Measurements from ENCODE around the gene MEF2C.

Gene MEF2C

GRCh38 chr5:88888848-88889188, 5.8 kb upstream of the MEF2C start:
- DNase-seq (ENCODE audit: low read depth in 2 of 2), result no peak

DNA sequence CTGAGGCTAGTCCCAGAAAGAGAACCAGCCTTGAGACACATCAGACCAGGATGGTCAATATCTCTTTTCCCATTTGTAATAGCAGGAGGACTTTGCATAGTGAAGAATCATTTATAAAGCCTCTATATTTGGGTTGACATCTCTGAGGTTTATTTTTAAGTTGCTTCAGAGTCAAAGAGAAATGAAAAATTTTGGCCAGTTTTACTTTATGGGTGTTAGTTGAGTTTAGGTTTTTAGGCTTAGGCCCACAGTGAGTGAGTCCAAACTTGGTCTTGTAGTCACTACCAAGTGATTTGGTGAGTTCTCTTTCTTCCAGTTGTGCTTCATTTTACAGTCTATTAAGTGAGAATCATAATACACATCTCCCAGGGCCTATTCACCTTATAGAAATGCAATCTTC, 5.3 kb upstream of the MEF2C start:
- DNase-seq (ENCODE audit: low read depth in 2 of 2), result no peak

DNA sequence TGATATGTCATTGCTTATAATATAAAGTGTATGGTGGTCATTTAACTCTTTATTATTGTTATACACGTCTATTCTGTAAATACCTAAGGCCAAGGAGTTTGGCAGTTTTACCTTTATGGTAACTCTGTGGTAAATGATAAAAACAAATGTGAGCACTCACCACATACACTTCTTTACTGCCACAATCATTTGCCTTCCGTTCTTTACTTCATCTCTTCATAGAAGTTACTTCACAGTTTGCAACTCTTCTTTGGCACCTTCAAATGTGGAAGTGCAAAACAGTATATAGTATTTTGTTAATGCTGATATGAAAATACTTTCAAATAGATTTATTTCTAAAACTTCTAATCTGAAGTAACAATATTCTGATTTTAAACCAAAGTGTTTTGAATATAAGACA, 4.4 kb upstream of the MEF2C start:
- no peak for DNase-seq (ENCODE audit: low read depth in 2 of 2)

- no peak for DNase-seq (ENCODE audit: low read depth in 2 of 2)
These were observed 3.9 kb upstream of the MEF2C start for GRCh38 chr5:88886746-88887341.

- DNase-seq (ENCODE audit: low read depth in 2 of 2), result no peak
These were observed 3.3 kb upstream of the MEF2C start for GRCh38 chr5:88886252-88886651.

DNA sequence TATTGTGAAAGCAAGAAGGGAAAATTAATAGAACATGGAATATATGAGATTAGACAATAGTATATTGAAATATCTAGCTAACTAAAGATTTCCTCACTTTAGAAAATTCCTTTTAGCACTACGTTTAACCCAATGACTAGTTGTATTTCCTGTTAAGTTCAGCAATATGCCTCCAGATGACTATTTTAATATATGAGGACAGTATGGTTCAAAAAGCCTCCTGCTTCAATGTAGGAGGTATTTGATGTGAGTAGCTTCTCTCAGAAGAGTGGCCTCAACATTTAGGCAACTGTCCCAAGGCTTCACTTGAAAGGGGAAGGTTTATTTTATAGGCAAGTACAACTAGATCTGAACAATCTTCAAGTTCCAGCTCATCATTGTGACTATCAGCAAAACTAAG, 2.0 kb upstream of the MEF2C start:
- DNase-seq (ENCODE audit: low read depth in 2 of 2), result no peak

DNA sequence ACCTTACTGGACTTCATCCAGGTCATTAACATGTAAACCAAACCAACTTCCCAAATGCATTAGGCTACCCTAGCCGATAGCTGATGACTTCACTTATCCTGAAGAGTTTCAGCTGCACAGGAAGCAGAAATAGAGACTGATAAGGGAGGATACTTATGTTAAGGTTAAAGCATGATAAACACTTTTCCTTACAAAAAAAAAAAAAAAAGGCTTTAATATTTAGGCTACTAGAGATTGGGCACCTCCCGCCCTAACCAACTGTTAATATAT, 1.6 kb upstream of the MEF2C start:
- no peak for DNase-seq (ENCODE audit: low read depth in 2 of 2)

- DNase-seq (ENCODE audit: low read depth in 2 of 2), result no peak
These were observed 1.0 kb upstream of the MEF2C start for GRCh38 chr5:88883836-88884607.

DNA sequence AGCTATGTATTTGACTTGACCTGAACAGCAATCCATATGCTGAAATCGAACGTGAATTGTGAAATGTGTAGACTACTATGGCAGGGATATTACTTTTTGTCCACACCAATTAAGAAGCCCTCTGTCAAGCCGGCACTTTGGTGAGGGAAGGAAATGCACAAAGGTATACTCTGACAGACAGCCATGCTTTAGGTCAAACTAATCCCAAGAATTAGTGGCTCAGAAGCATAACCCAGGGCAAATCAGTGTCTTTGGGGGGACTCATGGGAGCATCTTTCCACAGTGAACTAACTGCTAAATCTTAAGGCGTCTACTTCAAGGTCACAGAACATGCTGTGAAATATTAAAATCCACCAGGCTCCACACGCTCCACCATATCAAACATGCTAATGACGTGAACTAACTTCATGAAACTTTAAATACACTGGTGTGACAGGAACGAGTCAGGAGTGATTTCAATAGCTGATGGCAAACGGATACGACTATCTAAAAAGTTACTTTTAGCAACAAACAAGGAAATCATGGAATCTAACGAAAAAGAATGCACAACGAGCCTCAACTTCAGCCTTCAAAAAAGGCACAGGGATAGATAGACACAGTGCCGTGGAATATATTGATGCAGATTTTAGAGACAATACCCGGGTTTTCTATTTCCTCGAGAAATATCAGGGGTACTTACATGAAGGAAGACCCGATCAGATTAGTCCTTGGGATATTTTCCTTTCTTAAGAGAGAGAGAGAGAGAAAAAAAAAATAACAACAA, 527 bp downstream of the MEF2C start:
- DNase-seq (ENCODE audit: low read depth in 2 of 2), result no peak

DNA sequence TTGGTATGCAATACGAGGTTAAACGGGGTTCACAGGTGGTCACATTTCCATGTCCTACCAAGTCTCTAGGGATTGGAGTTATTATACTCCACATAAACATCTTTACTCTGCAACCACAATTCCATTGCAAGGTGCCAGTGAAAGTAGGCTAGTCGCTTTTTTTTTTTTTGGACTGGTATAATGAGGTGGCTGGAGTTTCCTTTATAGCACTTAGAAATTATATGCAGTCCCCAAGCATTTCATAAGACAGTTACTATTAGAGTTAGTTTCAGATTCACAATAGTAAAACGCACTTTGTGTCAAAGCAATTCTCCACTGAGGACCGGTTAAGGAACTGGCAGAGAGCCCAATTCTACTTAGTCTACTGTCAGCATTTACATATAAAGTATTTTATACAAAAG, 1.4 kb downstream of the MEF2C start:
- no peak for DNase-seq (ENCODE audit: low read depth in 2 of 2)

DNA sequence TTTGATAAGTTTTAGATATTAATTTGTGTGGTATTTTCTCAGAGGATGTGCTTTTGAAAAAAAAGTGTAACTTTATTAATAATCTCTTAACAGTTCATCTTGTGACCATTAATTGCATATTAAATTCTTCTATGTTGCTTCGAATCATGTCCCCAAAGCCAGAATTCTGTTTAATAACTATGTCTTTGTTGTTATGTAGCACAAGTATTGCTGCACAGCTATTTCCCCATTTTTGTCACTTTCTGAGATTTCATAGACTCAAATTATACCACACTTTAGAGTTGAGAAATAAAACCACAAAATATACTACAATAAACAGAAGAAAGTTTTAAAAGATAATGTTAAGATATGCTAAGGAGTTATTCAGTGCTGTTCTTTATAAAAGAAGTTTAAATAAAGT, 2.8 kb downstream of the MEF2C start:
- DNase-seq (ENCODE audit: low read depth in 2 of 2), result no peak

DNA sequence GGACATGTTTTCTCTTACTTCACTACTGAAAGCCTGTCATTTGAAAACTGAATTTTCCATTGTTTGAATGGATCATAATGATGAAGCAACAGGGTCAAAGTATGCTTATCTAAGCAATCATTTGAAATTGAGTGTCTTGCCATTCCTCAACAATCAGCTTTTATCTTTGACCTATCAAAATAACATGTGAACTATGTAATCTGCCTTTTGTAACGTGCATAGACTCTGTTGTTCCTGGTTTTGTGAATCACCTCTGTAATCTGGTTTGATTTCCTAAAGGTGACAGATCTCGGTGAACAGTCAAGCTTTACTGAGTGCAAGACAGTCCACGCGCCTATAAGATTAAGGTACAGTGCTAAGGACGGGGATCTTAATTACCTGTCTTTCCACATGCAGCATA, 3.3 kb downstream of the MEF2C start:
- no peak for DNase-seq (ENCODE audit: low read depth in 2 of 2)

- DNase-seq (ENCODE audit: low read depth in 2 of 2), result no peak
These were observed 4.0 kb downstream of the MEF2C start for GRCh38 chr5:88878976-88879375.

- no peak for DNase-seq (ENCODE audit: low read depth in 2 of 2)
These were observed 5.2 kb downstream of the MEF2C start for GRCh38 chr5:88877826-88878225.

DNA sequence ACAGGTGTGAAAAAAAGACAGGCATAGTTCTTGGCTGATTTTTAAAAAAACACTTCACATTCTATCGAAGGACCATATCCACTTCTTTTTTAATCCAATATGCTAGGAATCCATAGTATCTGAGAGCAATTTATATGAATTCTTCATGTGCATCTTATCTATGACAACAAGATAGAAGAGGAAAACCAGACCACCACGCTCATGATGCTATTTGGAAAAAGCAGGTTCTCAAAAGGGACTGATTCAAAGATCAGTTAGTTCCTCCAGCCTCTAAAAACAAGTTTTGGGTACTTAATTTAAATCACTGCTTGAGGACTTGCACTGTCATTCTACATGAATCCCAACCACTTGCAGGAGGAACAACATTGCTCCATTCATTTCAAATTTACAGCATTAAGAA, 6.3 kb downstream of the MEF2C start:
- DNase-seq (ENCODE audit: low read depth in 2 of 2), result no peak

DNA sequence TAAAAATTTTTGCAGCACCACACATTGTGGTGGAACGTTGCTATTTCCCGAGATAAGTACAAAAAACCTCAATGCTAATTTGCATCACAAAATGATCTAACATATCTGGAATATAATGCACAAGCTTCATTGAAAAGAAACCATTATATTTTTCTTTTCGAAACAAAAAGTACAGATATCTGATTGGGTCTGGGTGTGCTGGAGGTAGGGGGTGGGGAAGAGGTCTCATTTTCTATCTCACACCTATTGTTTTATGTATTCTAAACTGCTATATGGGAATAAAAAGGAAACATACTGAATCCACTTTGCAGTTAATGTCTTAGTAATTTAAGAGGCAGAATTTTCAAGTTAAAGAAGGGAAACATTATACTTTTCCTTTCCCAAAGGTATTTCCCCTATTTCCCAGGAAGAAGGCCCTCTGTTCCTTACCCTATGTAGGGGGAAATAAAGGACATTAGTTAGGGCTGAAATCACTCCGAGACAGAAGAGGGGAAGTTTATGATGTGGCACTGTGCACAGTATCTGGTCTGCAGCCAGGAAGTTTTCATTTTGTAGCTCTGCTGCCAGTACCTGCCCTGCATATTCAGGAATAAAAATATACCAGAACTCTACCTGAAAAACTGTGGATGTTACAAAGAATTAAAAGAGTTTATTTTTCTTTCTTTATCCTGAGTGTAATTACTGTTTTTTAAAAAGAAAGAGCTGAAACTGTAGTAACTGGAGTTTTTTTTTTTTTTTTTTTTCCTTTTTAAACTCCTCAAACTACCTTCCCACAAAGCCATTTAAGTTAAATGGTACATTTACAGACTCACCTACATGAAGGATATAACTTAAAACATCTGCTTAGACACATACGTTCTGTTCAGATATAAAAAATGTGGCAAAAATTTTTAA, 7.4 kb downstream of the MEF2C start:
- DNase-seq (ENCODE audit: low read depth in 2 of 2), result no peak

GRCh38 chr5:88873447-88873846, 9.5 kb downstream of the MEF2C start:
- no peak for DNase-seq (ENCODE audit: low read depth in 2 of 2)

- no peak for DNase-seq (ENCODE audit: low read depth in 2 of 2)
These were observed 10.0 kb downstream of the MEF2C start for GRCh38 chr5:88872971-88873370.

GRCh38 chr5:88870285-88870684, 12.7 kb downstream of the MEF2C start:
- no peak for DNase-seq (ENCODE audit: low read depth in 2 of 2)

DNA sequence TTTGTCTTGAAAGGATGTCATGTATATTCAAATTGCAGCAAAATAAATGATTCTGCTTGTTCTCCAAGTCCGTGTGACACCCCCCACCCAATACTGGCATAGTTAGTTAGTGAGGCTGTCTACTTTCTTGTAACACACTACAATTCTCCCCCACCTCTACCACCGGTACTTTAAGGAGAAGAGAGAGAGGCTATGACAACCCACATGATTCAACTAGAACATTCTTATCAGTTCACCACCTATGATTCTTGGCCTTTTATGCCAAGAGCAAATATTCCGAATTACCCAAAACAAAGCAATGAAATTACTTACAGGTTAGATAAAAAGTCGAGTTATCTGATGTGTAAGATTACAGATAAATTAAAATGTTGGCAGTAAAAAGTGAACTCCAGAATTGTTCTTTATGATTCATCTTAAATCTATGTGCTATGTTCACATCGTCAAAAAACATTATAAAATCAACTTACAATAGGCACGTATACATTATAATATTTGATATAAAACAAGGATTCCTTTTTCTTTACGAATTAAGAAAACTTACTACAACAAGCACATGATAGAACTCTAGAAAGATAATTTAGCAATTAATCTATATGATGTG, 14.4 kb downstream of the MEF2C start:
- no peak for DNase-seq (ENCODE audit: low read depth in 2 of 2)

GRCh38 chr5:88867638-88868037, 15.3 kb downstream of the MEF2C start:
- DNase-seq (ENCODE audit: low read depth in 2 of 2), result no peak

DNA sequence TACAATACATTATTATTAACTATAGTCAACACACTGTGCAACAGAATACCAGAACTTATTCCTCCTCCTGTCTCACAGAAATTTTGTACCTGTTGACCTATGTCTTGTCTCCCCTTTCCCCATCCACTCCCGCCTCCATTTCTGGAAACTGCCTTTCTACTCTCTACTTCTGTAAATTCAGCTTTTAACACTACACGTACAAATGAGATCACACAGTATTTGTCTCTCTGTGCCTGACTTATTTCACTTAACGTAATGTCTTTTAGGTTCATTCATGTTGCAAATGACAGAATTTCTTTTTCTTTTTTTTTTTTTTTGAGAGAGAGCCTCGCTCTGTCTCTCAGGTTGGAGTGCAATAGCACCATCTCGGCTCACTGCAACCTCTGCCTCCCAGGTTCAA, 19.5 kb downstream of the MEF2C start:
- DNase-seq (ENCODE audit: low read depth in 2 of 2), result no peak
